HFF-Myc (cell line): Measurements from ENCODE around the gene ERLIN1.

Experiments
- DNase-seq: peaks from one replicate; pipeline ENCODE4 v3.0.0-alpha.2; 2011; ENCODE audit warnings: low read depth; ENCODE audit errors: extremely low read depth
- H3K4me3 ChIP-seq: replicated peaks from 2 replicates; pipeline ENCODE4 v1.5.1; 2011; ENCODE audit warnings: low read depth, mild to moderate bottlenecking, control low read depth, low read length
- TF ChIP-seq, protein P1 (sequence below): IDR thresholded peaks from 2 replicates; pipeline ENCODE4 v1.5.1; 2012; ENCODE audit warnings: mild to moderate bottlenecking, low read depth, low read length, control low read depth; ENCODE audit errors: missing control alignments

ERLIN1 gene

DNA sequence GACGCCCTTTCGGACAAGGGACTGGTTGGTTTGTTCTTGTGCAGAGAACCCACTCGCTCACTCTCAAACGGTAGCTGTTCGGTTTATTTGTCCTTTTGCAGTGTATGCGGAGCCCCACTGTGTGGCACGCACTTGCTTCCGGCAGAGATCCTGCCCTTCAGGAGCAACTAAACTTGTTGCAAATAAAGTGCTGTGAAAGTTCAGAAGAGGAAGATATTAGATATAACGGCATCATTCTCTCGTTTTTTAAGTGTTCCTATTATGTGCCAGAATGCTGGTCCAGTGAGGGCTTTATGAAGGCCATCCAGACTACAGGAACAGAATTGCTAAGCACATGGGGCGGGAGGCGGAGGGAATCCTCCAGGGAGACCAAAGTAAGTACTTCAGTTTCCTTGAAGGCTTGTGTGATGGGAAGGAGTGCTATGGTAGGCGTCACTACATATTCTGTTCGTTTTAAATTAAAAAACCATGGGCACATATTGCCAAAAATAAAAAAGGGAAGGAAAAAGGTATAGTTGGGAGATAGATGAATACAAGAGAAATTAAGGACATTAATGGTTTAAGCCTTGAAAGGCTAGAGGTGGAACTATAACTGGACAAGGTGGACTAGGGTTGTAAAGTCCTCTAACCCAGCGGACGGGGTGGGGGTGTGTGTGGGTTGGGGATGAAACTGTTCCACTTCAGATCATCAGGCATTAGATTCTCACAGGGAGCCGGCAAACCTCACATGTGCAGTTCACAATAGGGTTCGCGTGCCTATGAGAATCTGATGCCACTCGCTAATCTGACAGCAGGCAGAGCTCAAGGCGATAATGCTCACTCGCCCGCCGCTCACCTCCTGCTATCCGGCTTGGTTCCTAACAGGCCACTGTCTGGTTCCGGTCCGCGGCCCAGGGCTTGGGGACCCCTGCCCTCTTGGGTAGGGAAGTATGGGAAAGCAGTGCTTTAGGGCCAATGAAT is 704 bp upstream of the ERLIN1 start:
- TF ChIP-seq, protein P1, sequence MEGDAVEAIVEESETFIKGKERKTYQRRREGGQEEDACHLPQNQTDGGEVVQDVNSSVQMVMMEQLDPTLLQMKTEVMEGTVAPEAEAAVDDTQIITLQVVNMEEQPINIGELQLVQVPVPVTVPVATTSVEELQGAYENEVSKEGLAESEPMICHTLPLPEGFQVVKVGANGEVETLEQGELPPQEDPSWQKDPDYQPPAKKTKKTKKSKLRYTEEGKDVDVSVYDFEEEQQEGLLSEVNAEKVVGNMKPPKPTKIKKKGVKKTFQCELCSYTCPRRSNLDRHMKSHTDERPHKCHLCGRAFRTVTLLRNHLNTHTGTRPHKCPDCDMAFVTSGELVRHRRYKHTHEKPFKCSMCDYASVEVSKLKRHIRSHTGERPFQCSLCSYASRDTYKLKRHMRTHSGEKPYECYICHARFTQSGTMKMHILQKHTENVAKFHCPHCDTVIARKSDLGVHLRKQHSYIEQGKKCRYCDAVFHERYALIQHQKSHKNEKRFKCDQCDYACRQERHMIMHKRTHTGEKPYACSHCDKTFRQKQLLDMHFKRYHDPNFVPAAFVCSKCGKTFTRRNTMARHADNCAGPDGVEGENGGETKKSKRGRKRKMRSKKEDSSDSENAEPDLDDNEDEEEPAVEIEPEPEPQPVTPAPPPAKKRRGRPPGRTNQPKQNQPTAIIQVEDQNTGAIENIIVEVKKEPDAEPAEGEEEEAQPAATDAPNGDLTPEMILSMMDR = no peak

DNA sequence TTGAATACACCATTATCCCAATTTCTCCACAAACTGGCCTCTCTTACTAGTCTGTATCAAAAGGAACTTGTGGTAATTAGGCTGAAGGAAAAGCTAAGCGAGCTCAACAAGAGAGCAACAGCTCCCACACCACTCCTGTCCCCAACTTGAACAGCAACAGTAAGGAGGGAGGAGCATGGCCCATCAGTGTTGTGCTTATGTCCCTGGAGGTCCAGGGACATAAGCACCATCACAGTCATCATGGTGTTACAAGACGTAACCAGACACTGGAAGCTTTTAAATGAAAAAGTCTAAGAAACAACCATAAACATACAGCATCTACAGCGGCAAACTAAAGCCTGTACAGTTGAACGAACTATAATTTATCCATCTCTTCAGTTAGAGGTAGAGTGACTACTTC is 989 bp downstream of the ERLIN1 start:
- DNase-seq = no peak
- TF ChIP-seq, protein P1 = no peak
- peak overlapping the region; percentile 97 for H3K4me3 ChIP-seq

More for the DNA sequence above, 704 bp upstream of the ERLIN1 start:
- no peak for DNase-seq
- peak overlapping the region; percentile 97 for H3K4me3 ChIP-seq

DNA sequence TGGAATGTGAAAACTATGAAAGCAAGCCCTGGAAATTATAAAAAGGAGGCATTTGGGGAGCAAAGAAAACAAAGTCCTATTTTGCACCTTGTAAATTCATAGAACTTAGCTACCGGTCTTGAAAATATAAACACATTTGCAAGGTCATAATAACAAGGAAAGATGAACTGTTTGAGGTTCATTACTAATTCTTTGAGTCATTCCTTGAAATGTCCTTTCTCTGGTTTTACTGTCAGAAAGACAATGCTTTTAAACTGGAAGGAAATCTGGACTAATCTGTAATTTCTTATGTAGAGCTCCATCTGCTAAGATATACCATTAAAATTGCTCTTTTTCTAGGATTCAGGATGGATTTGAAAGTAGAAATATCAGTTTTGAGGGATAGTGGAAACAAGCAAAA is 1.4 kb downstream of the ERLIN1 start:
- TF ChIP-seq, protein P1 = no peak
- H3K4me3 ChIP-seq = peak overlapping the region; percentile 97
- no peak for DNase-seq

DNA sequence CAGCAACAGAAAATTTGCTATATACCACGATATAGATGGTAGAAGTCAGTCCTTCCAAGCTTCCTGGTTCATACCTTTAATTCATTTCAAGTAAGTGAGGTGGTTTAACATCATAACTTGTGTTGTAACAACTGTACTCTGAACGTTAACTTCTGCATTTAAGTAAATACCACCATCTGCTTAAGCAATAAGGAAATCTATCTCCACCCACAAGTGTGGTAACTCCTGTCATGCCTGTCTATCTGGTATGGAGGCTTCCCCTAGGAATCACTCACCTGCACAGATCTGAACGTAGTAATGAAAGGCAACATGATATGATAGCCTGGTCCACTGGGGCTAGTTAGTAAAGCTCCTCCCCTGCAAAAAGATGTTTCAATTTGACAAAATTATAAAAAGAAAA is 2.3 kb downstream of the ERLIN1 start:
- peak overlapping the region; percentile 97 for H3K4me3 ChIP-seq
- TF ChIP-seq, protein P1 = no peak
- no peak for DNase-seq

DNA sequence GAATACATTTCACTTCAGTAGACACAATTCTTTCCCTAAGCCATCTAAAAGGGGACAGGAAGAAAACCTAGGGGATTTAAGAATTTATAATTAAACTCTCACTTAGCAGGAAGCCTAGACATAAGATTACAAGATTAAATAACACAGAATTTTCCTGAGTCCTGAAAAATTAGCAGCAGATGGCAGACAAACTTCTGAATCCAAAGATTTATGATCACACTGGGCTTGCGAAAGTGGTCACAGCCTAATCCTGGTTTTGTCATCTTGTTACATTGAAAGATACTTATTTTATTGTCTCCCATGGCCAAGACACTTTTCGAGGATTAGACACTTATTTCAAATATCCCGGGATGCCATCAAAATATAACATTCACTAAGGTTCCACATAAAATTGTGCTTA is 2.9 kb downstream of the ERLIN1 start:
- TF ChIP-seq, protein P1 = no peak
- no peak overlapping the region for H3K4me3 ChIP-seq
- DNase-seq = no peak

DNA sequence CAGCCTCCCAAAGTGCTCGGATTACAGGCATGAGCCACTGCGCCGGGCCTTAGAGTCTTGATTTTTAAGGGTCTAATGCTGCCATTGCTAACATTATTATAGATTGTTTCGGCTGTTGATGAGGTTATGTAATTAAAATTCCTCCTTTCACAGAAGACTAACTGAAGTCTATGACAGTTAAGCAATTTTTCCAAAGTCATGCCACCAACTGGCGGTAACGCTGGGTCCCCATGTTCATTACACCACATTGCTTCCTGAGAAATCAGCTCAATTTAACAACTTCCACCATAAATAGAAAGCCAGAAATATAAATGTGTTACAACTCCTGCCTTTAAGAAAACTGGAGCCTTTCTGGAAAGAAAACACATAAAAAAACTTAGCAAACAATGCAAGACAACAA is 3.5 kb downstream of the ERLIN1 start:
- H3K4me3 ChIP-seq = no peak overlapping the region
- TF ChIP-seq, protein P1 = no peak
- no peak for DNase-seq
